GM13976 (cell line): ENCODE measurements around the gene PRKAG2.

ENCODE experiments used
- DNase-seq: peaks from one replicate; pipeline ENCODE4 v3.0.0; 2012; ENCODE audit warnings: low spot score
- in situ Hi-C: fragments of 300-500 bp; cut with MboI; formaldehyde crosslinking; loops from one replicate; pipeline ENCODE4 v1.12.0; 2022; ENCODE audit warnings: low sequenced_read_pairs, mixed read lengths, inconsistent platforms; ENCODE audit not compliant: unreplicated experiment
- TF ChIP-seq, protein P1 (sequence below): IDR thresholded peaks from 2 replicates; pipeline ENCODE4 v1.5.1; 2012; ENCODE audit warnings: borderline replicate concordance, mild to moderate bottlenecking; ENCODE audit not compliant: insufficient read depth; ENCODE audit errors: extremely low read depth, missing control alignments, control extremely low read depth

The PRKAG2 gene

DNA sequence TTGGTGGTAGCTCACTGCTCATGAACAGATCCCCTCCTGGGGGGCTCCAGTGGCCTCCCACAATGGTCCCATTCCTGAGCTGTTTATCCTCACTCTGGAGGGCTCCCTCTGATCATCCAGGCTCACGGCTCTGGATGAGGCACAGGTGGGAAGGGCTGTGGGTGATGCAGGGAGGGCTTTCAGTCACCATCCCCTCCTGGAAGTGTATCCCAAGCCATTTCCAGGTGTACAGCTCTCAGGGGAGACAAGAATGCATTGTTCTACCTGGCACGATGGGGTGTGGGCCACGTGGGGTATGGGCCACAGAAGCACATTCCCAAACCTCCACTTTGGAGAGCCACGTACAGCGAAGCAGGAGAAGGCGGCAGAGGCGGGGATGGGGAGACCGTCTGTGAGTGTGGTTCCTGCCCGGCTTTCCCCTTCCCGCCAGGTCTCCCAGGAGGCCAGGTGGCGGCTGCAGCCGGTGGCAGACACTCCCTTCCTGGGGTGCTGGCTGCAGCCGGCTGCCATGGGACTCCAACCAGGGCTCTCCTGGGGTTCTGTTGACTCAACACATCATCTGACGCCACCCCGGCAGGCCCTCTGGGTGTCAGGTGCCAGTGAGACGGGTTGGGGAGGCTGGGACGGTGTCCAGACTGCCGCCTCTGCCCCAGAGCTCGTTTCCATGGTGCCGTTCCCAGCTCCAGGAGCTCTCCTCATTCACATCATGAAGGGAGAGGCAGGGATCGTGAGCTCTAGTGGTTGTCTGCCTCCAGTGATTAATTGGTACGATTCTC is 187.5 kb downstream of the PRKAG2 start:
- no peak for DNase-seq
- in situ Hi-C loops = no loop called here
- TF ChIP-seq, protein P1, sequence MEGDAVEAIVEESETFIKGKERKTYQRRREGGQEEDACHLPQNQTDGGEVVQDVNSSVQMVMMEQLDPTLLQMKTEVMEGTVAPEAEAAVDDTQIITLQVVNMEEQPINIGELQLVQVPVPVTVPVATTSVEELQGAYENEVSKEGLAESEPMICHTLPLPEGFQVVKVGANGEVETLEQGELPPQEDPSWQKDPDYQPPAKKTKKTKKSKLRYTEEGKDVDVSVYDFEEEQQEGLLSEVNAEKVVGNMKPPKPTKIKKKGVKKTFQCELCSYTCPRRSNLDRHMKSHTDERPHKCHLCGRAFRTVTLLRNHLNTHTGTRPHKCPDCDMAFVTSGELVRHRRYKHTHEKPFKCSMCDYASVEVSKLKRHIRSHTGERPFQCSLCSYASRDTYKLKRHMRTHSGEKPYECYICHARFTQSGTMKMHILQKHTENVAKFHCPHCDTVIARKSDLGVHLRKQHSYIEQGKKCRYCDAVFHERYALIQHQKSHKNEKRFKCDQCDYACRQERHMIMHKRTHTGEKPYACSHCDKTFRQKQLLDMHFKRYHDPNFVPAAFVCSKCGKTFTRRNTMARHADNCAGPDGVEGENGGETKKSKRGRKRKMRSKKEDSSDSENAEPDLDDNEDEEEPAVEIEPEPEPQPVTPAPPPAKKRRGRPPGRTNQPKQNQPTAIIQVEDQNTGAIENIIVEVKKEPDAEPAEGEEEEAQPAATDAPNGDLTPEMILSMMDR = no peak

DNA sequence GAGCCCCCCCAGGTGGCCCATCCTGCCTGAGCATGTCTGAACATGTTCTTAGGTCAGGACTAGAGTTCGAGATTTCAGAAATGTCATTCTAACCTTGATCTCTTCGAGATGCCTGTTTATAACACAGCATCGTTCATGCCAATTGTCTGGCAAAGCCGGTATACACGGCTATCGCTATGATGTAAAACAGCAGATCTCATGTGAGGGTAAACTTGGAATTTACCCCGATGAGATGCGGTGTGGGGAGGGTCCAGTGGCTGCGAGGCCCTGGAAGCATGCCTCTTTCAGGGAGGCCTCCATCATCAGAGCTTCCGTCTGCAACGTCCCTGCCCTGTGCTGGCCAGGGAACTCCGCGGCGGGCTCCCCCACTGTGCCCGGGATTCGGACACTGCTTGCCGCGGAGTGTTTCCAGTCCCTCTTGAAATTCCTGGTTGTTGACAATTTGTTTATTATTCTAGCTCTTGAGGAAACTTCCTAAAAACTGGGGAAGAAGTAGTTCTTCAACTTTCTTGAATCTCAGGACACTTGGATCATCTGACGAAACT is 188.6 kb downstream of the PRKAG2 start:
- TF ChIP-seq, protein P1 = no peak
- in situ Hi-C loops = no loop called here
- DNase-seq = no peak

DNA sequence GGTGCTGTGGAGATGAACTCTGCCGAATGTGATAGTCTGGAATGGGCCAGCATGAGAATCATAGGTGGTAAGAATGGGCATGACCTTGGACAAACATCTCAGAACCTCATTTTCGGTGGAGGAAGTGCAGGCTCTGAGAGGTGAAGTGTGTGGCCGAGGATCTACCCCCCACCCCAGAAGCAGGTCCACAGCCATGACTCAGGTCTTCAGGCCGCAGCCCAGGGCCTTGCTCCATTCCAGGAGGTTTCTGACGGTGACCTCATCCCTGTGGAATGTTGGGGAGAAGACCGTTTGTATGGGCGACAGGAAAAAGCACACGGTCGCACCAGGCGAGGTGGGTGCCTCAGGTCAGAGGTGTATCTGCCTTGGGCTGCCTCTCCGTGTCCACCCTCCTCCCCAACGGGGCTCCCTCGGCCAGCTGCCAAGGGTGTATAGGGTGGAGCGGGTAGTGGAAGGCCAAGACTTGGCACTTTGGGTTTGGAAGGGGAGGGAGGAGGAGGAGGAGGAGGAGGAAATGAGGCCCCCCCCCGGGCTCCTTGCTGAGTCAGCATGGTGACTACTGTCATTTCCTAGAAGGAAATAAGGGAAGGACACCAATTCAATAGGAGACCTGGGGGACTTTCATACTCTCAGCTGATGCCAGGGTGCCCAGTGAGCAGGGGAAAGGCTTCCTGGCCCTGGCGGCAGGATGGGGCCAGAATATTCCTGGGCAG is 189.2 kb downstream of the PRKAG2 start:
- TF ChIP-seq, protein P1 = no peak
- in situ Hi-C loops = no loop called here
- no peak for DNase-seq

DNA sequence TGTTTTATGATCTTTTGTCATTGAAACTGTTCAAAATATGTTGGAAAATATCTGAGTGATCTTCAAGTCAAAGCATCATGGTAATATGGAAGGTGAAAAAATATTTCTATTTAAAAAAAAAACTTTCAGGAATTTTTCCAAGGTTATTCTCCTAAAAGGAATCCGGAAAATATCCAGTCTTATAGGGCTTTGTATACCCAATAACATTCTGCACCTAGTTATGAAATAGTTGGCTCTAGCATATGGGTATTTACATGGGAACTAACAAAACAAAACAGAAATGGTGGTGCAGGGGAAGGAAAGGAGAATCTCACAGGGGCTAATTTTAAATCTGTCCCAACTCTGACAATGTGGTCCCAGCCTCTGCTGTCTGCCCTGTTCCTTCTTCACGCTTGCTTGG is 190.1 kb downstream of the PRKAG2 start:
- no peak for DNase-seq
- TF ChIP-seq, protein P1 = no peak
- in situ Hi-C loops = no loop called here

DNA sequence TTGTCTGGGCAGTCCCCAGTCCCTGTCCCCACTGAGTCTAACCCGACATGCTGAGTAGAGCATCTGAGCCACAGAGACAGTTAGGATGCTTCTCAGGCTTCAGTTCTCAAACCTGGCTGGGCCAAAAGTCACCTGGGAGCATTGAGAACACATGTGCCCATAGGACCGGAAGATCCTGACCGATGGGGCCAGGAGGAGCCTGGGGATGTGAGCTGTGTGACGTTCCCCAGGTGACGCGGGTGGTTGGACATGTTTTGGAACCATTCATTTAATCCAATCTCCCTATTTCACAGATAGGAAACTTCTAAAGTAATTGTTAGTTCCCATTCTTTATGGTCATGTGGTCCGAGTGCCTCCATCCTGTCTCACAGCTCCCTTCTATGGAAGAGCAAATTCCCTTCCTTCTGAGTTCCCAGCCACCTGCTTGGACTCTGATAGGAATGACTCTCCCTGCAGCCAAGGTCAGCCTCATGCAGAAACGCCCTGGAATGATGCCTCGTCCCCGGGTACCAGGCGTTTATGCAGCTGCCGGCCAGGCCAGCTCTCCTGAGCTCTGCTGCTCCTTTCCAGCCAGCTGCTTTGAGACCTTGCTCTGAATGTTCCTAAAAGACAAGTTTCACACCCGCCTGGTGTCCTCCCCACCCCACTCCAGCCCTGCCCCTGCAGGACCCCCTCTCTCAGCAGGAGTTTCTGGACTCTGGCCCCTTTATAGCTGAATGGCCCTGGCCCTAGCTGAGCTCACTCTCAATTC is 190.7 kb downstream of the PRKAG2 start:
- TF ChIP-seq, protein P1 = no peak
- no peak for DNase-seq
- in situ Hi-C loops = no loop called here
